Fibroblast of lung (primary cell): ENCODE data around the gene MLN. TPM values are rescaled to one million over a fixed set of nuclear protein-coding genes. Genes with fewer than 3 reads are reported as not detected.

Experiments used
- DNase-seq, 2 donors: peaks; one replicate each; pipeline versions ENCODE4 v3.0.0 to v3.0.0-alpha.2; 2010; ENCODE audit warnings: low read depth in 2 of 2
- H2AFZ ChIP-seq: 2 replicates; pipeline ENCODE4 v1.5.1; 2012; ENCODE audit warnings: low read length, control low read depth, inconsistent platforms
- H3K27ac ChIP-seq: 2 replicates; pipeline ENCODE4 v1.5.1; 2011; ENCODE audit warnings: low read length, control low read depth; ENCODE audit not compliant: insufficient read depth
- H3K27me3 ChIP-seq: 2 replicates; pipeline ENCODE4 v1.5.1; 2011; ENCODE audit warnings: mild to moderate bottlenecking, low read length; ENCODE audit not compliant: control insufficient read depth, insufficient read depth
- H3K36me3 ChIP-seq: 2 replicates; pipeline ENCODE4 v1.5.1; 2011; ENCODE audit warnings: low read length; ENCODE audit not compliant: control insufficient read depth, insufficient read depth
- H3K4me1 ChIP-seq: 2 replicates; pipeline ENCODE4 v1.5.1; 2011; ENCODE audit warnings: low read length; ENCODE audit not compliant: control insufficient read depth, insufficient read depth; ENCODE audit errors: extremely low read depth
- H3K4me2 ChIP-seq: 2 replicates; pipeline ENCODE4 v1.5.1; 2011; ENCODE audit warnings: low read length, control low read depth; ENCODE audit not compliant: insufficient read depth; ENCODE audit errors: extremely low read depth
- H3K4me3 ChIP-seq, 4 experiments: fragments of 200-600 bp in 1 of 4; sonication (generic) in 1 of 4; replicated peaks in 1 of 4; 2 replicates each; pipeline ENCODE4 v1.5.1; 2011 to 2016; ENCODE audit warnings: low read length in 4 of 4, low read depth in 3 of 4, mild to moderate bottlenecking in 3 of 4, control low read depth in 2 of 4, inconsistent platforms in 1 of 4, mixed read lengths in 1 of 4; ENCODE audit not compliant: insufficient read depth in 1 of 4; ENCODE audit errors: control extremely low read depth in 1 of 4
- H3K79me2 ChIP-seq: 2 replicates; pipeline ENCODE4 v1.5.1; 2012; ENCODE audit warnings: mild to moderate bottlenecking, low read length, inconsistent platforms; ENCODE audit not compliant: control insufficient read depth, insufficient read depth
- H3K9ac ChIP-seq: 2 replicates; pipeline ENCODE4 v1.5.1; 2011; ENCODE audit warnings: mild to moderate bottlenecking, low read length, control low read depth; ENCODE audit not compliant: insufficient read depth
- H3K9me3 ChIP-seq: 2 replicates; pipeline ENCODE4 v1.5.1; 2012; ENCODE audit warnings: low read depth, low read length; ENCODE audit not compliant: control insufficient read depth, insufficient read depth
- H4K20me1 ChIP-seq: 2 replicates; pipeline ENCODE4 v1.5.1; 2011; ENCODE audit warnings: low read length; ENCODE audit not compliant: control insufficient read depth, insufficient read depth; ENCODE audit errors: extremely low read depth
- CTCF ChIP-seq, 2 donors: IDR thresholded peaks in 1 of 2; conservative IDR thresholded peaks in 1 of 2; 1 replicate in 1 of 2; 2 replicates in 1 of 2; pipeline ENCODE4 v1.5.1; 2011 to 2012; ENCODE audit warnings: low read length in 2 of 2, control low read depth in 1 of 2, inconsistent platforms in 1 of 2, low read depth in 1 of 2, mild to moderate bottlenecking in 1 of 2
- EZH2 ChIP-seq: IDR thresholded peaks from 2 replicates; pipeline ENCODE4 v1.5.1; 2012; ENCODE audit warnings: low read length, control low read depth, mild to moderate bottlenecking; ENCODE audit errors: missing control alignments
- polyA plus RNA-seq, 2 donors: library from polyadenylated mRNA; depleted of rRNA in 1 of 2; stranded (reverse) in 1 of 2; unstranded in 1 of 2; fragments of >200 nt; gene quantifications; 2 replicates each; pipeline ENCODE4 v1.2.1, GENCODE V29; 2011 to 2012; ENCODE audit warnings: missing spikeins in 1 of 2
- total RNA-seq: library from RNA; depleted of rRNA; stranded (reverse); fragments of >200 nt; gene quantifications from 2 replicates; pipeline ENCODE4 v1.2.1, GENCODE V29; 2014

MLN gene
- total and polyA plus RNA-seq, 2 donors (not counting 1 experiment from before 2014, with no cell fraction given), result not detected

- H3K27me3 ChIP-seq, result no peaks in the 10 kb centered on the region
- H3K4me1 ChIP-seq, result peaks cover 29% of the 10 kb centered on the region
- no peak overlapping the region for H3K9ac ChIP-seq
- no peak for DNase-seq
- no peak for TF ChIP-seq EZH2
- H3K36me3 ChIP-seq, result no peaks in the 10 kb centered on the region
- no peaks in the 10 kb centered on the region for H3K9me3 ChIP-seq
- H2AFZ ChIP-seq, result no peak overlapping the region
- H3K4me3 ChIP-seq, result no peak overlapping the region
- H3K27ac ChIP-seq, result peak overlapping the region; percentile 74
- no peaks in the 10 kb centered on the region for H4K20me1 ChIP-seq
- peak overlapping the region; percentile 1 for H3K4me2 ChIP-seq
- H3K79me2 ChIP-seq, result no peaks in the 10 kb centered on the region
These were observed 35.7 kb upstream of the MLN start for GRCh38 chr6:33839399-33840047.

GRCh38 chr6:33838983-33839382 lies 35.2 kb upstream of the MLN start:
- H3K79me2 ChIP-seq, result no peaks in the 10 kb centered on the region
- no peak for DNase-seq
- H3K4me2 ChIP-seq, result no peak overlapping the region
- peaks cover 29% of the 10 kb centered on the region for H3K4me1 ChIP-seq
- TF ChIP-seq EZH2, result no peak
- TF ChIP-seq CTCF (conservative IDR thresholded peaks at IDR 0.05 in 1 of 2, IDR thresholded peaks at IDR 0.05 in 1 of 2; ENCODE audit: low read depth in 1 of 2, low read length in 2 of 2), result no peak
- no peaks in the 10 kb centered on the region for H4K20me1 ChIP-seq
- H3K9ac ChIP-seq, result no peak overlapping the region
- no peak overlapping the region for H3K4me3 ChIP-seq
- H3K27ac ChIP-seq, result no peak overlapping the region
- H3K27me3 ChIP-seq, result no peaks in the 10 kb centered on the region
- no peaks in the 10 kb centered on the region for H3K9me3 ChIP-seq
- H3K36me3 ChIP-seq, result no peaks in the 10 kb centered on the region
- H2AFZ ChIP-seq, result no peak overlapping the region

GRCh38 chr6:33837971-33838665 lies 34.3 kb upstream of the MLN start:
- DNase-seq, result peak; percentile 24 to 55
- Histone ChIP-seq H3K27me3 (no peaks in the 10 kb centered on the region), H3K4me3 (no peak overlapping the region), H3K79me2 (no peaks in the 10 kb centered on the region), H2AFZ (peak overlapping the region; percentile 69), H3K4me2 (no peak overlapping the region), H3K27ac (peak overlapping the region; percentile 8), H3K36me3 (no peaks in the 10 kb centered on the region), H3K9me3 (no peaks in the 10 kb centered on the region), H3K4me1 (peaks cover 29% of the 10 kb centered on the region), H4K20me1 (no peaks in the 10 kb centered on the region), H3K9ac (no peak overlapping the region)
- TF ChIP-seq CTCF (conservative IDR thresholded peaks at IDR 0.05 in 1 of 2, IDR thresholded peaks at IDR 0.05 in 1 of 2; ENCODE audit: low read depth in 1 of 2, low read length in 2 of 2) (no peak), EZH2 (no peak)
